ENCODE measurements around the gene CSF1.

DNA sequence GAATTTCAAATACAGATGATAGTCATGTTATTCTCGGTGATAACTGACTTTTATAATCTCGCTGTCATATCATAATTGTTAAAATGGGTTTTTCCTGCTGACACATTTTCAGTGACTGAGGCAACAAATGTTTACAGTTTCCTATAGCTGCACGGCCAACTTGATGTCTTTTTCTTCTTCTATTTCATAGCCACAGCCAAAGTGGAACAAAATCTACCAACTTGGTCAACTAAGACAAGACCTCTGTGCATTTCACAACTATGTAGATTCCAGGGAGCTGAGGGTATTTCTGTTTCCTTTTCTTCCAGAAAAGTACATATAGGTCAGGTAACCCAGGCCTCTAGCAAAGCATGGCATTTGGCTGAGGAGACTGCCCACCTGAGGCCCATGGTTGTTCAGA, 63.5 kb downstream of the CSF1 start:
- TF ChIP-seq, protein P1, sequence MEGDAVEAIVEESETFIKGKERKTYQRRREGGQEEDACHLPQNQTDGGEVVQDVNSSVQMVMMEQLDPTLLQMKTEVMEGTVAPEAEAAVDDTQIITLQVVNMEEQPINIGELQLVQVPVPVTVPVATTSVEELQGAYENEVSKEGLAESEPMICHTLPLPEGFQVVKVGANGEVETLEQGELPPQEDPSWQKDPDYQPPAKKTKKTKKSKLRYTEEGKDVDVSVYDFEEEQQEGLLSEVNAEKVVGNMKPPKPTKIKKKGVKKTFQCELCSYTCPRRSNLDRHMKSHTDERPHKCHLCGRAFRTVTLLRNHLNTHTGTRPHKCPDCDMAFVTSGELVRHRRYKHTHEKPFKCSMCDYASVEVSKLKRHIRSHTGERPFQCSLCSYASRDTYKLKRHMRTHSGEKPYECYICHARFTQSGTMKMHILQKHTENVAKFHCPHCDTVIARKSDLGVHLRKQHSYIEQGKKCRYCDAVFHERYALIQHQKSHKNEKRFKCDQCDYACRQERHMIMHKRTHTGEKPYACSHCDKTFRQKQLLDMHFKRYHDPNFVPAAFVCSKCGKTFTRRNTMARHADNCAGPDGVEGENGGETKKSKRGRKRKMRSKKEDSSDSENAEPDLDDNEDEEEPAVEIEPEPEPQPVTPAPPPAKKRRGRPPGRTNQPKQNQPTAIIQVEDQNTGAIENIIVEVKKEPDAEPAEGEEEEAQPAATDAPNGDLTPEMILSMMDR (IDR thresholded peaks at IDR 0.05), result no peak
- TF ChIP-seq POLR2AphosphoS5 (IDR thresholded peaks at IDR 0.05; ENCODE audit: low read depth, low read length), result no peak
- TF ChIP-seq GABPA (IDR thresholded peaks at IDR 0.05; ENCODE audit: low read depth), result no peak
- TF ChIP-seq, protein P2, sequence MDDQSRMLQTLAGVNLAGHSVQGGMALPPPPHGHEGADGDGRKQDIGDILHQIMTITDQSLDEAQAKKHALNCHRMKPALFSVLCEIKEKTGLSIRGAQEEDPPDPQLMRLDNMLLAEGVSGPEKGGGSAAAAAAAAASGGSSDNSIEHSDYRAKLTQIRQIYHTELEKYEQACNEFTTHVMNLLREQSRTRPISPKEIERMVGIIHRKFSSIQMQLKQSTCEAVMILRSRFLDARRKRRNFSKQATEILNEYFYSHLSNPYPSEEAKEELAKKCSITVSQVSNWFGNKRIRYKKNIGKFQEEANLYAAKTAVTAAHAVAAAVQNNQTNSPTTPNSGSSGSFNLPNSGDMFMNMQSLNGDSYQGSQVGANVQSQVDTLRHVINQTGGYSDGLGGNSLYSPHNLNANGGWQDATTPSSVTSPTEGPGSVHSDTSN (IDR thresholded peaks at IDR 0.05), result no peak
- no peak for TF ChIP-seq TAF1 (IDR thresholded peaks at IDR 0.05; ENCODE audit: borderline replicate concordance, low read depth, low read length)
- no peak for TF ChIP-seq EP300 (IDR thresholded peaks at IDR 0.05; ENCODE audit: borderline replicate concordance in 1 of 2, low read depth in 1 of 2, low read length in 1 of 2)
- TF ChIP-seq, protein P3, sequence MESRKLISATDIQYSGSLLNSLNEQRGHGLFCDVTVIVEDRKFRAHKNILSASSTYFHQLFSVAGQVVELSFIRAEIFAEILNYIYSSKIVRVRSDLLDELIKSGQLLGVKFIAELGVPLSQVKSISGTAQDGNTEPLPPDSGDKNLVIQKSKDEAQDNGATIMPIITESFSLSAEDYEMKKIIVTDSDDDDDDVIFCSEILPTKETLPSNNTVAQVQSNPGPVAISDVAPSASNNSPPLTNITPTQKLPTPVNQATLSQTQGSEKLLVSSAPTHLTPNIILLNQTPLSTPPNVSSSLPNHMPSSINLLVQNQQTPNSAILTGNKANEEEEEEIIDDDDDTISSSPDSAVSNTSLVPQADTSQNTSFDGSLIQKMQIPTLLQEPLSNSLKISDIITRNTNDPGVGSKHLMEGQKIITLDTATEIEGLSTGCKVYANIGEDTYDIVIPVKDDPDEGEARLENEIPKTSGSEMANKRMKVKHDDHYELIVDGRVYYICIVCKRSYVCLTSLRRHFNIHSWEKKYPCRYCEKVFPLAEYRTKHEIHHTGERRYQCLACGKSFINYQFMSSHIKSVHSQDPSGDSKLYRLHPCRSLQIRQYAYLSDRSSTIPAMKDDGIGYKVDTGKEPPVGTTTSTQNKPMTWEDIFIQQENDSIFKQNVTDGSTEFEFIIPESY (IDR thresholded peaks at IDR 0.05; ENCODE audit: borderline replicate concordance, low read depth), result no peak
- TF ChIP-seq, protein P4, sequence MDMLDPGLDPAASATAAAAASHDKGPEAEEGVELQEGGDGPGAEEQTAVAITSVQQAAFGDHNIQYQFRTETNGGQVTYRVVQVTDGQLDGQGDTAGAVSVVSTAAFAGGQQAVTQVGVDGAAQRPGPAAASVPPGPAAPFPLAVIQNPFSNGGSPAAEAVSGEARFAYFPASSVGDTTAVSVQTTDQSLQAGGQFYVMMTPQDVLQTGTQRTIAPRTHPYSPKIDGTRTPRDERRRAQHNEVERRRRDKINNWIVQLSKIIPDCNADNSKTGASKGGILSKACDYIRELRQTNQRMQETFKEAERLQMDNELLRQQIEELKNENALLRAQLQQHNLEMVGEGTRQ (IDR thresholded peaks at IDR 0.05; ENCODE audit: borderline replicate concordance, low read depth, low read length), result no peak
- TF ChIP-seq EZH2phosphoT487 (IDR thresholded peaks at IDR 0.05; ENCODE audit: borderline replicate concordance, low read depth), result no peak
- TF ChIP-seq SMC3 (IDR thresholded peaks at IDR 0.05; ENCODE audit: low read depth, low read length), result no peak
- TF ChIP-seq GATA2 (CRISPR knock-in tag; IDR thresholded peaks at IDR 0.05), result no peak
- TF ChIP-seq FOSL2 (IDR thresholded peaks at IDR 0.05; ENCODE audit: borderline replicate concordance, low read depth), result no peak

All from SK-N-SH (cell line).